Right atrium auricular region (tissue), 2 donors: ENCODE results near the gene CNIH2. TPM values are rescaled to one million over a fixed set of nuclear protein-coding genes. Genes with fewer than 3 reads are reported as not detected.

Experiments
- DNase-seq: peaks from one replicate; pipeline ENCODE4 v3.0.0-alpha.2; 2019; ENCODE audit warnings: low spot score
- H3K27ac ChIP-seq, 2 donors: fragments of 200-600 bp; sonication (generic); 1 replicate in 1 of 2; 2 replicates in 1 of 2; pipeline ENCODE4 v1.5.1; 2016 to 2019
- H3K27me3 ChIP-seq, 2 donors: fragments of 200-600 bp; sonication (generic); one replicate each; pipeline versions ENCODE4 v1.5.1 to v1.6.0; 2017 to 2019
- H3K36me3 ChIP-seq: fragments of 200-600 bp; sonication (generic); one replicate; pipeline ENCODE4 v1.5.1; 2016
- H3K4me1 ChIP-seq, 2 donors: fragments of 200-600 bp; sonication (generic); one replicate each; pipeline versions ENCODE4 v1.5.1 to v1.6.0; 2017 to 2019
- H3K4me3 ChIP-seq, 2 donors: fragments of 200-600 bp; sonication (generic); 1 replicate in 1 of 2; 2 replicates in 1 of 2; pipeline ENCODE4 v1.5.1; 2017 to 2019; ENCODE audit warnings: mild to moderate bottlenecking in 1 of 2, moderate library complexity in 1 of 2
- H3K9me3 ChIP-seq, 2 donors: fragments of 200-600 bp; sonication (generic); one replicate each; pipeline ENCODE4 v1.5.1; 2019
- CTCF ChIP-seq, 2 donors: fragments of 200-600 bp; sonication (generic); IDR thresholded peaks; one replicate each; pipeline ENCODE4 v1.5.1; 2019; ENCODE audit warnings: antibody characterized with exemption in 2 of 2
- total RNA-seq, 2 donors: library from RNA; depleted of rRNA; stranded (reverse); fragments of >200 nt; gene quantifications; one replicate each; pipeline ENCODE4 v1.1.0, GENCODE V29; 2016

CNIH2 gene
- total RNA-seq, 2 donors from 2014 or later: not detected

DNA sequence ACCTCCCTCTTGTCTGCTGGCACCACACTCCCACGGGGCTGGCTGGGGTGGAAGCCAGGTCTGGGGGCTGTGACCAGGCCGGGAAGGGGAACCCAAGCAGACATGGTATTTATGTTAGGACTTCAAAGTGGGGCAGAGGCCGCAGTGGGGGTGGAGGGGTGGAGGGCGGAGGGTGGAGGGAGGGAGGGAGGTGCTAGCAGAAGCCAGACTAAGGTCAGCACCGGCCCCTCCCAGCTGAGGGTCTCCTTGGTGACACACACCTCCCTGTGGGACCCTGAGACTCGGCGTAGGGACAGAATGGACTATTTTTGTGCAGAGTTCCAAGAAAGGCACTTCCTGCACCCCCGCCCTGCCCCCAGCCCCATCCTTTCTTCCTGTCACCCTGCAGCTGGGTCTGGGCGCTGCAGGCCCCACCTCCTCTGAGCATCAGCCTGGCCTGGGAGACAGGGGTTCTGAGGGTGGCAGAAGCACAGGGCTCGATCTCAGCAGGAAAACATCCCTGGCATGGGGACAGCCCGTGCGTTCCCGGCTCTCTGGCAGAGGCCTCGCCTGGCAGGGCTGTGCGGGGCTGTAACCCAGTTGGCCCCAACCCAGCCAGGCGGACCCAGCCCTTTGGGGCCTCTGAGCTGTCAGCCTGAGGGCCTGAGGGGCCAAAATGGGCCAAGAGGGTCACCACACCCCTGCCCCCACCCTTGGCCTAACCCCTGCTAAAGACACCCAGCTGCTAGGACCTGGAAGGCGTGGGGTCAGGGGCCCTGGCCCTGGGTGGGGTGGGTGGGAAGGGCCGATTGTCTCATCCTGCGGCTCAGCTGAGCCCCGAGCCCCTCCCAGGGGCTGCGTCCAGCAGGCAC lies 48.5 kb downstream of the CNIH2 start:
- peaks cover 4 to 39% of the 10 kb centered on the region in 2 donors for H3K4me1 ChIP-seq
- no peak for TF ChIP-seq CTCF (IDR thresholded peaks at IDR 0.05)
- H3K9me3 ChIP-seq: no peaks in the 10 kb centered on the region
- no peak for DNase-seq
- H3K27ac ChIP-seq: peak overlapping the region; percentile 79 to 87
- H3K4me3 ChIP-seq: no peak overlapping the region
- no peaks in the 10 kb centered on the region for H3K36me3 ChIP-seq
- H3K27me3 ChIP-seq: no peaks in the 10 kb centered on the region

DNA sequence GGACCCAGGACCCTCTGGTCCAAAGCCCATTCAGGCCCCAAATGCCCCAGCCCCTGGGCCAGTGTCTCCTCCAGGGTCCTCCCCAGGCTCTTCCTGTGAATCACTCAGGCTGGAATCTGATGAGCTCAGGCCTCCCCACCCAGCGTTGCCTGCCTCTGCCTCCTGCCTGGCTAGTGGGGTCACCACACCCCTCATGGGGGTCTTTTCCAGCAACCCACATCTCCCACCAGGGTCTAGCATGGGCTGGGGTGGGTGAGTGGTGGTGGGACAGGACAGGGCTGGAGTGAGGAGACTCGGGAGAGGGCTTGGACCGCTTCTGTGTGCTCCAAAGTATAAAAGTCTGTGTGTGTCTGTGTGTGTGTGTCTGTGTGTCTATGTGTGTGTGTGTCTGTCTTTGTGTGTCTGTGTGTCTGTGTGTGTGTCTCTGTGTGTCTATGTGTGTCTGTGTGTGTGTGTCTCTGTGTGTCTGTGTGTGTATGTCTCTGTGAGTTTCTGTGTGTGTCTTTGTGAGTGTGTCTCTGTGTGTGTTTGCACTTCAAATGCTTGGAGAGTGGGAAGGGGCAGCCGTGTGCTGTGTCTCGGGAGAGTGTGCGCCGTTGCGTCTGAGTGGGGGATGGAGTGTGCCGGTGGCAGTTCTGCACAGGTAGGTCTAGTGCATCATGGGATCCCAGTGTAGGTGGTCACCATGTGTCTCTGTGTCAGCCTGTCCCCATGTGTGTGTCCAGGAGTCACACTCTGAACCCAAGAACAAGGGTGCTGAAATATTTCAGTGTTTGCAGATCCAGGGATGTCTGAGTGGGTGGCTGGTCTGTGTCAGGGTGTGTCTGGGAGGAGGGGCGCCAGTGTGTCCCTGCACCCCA lies 49.4 kb downstream of the CNIH2 start:
- H3K27ac ChIP-seq: peak overlapping the region; percentile 79 to 87
- no peaks in the 10 kb centered on the region for H3K9me3 ChIP-seq
- H3K4me1 ChIP-seq: peaks cover 4 to 39% of the 10 kb centered on the region in 2 donors
- no peaks in the 10 kb centered on the region for H3K27me3 ChIP-seq
- DNase-seq: no peak
- no peaks in the 10 kb centered on the region for H3K36me3 ChIP-seq
- no peak for TF ChIP-seq CTCF (IDR thresholded peaks at IDR 0.05)
- no peak overlapping the region for H3K4me3 ChIP-seq

DNA sequence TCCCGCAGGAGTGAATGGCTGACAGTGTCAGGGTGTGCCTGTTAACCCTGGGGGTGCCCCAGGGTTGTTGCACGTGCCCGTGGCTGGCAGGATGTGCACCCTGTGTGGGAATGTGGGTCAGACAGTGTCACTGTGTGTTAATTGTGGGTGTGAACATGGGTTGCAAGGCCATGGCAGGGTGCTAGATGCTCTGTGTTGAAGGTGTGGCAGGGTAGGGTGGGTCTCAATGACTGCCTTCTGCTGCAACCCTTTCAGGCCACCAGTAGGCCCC lies 50.0 kb downstream of the CNIH2 start:
- no peaks in the 10 kb centered on the region for H3K9me3 ChIP-seq
- DNase-seq: no peak
- H3K27ac ChIP-seq: peak overlapping the region; percentile 15 to 87
- H3K4me3 ChIP-seq: no peak overlapping the region
- H3K4me1 ChIP-seq: peaks cover 4 to 39% of the 10 kb centered on the region in 2 donors
- H3K36me3 ChIP-seq: no peaks in the 10 kb centered on the region
- no peak for TF ChIP-seq CTCF (IDR thresholded peaks at IDR 0.05)
- H3K27me3 ChIP-seq: no peaks in the 10 kb centered on the region

GRCh38 chr11:66328302-66329144 lies 50.5 kb downstream of the CNIH2 start:
- peaks cover 4 to 39% of the 10 kb centered on the region in 2 donors for H3K4me1 ChIP-seq
- no peaks in the 10 kb centered on the region for H3K36me3 ChIP-seq
- no peaks in the 10 kb centered on the region for H3K27me3 ChIP-seq
- peak; percentile 88 to 95 for TF ChIP-seq CTCF (IDR thresholded peaks at IDR 0.05)
- peak overlapping the region in 1 of 2 donors; percentile 18 for H3K4me3 ChIP-seq
- peak; percentile 89 for DNase-seq
- H3K9me3 ChIP-seq: no peaks in the 10 kb centered on the region
- H3K27ac ChIP-seq: peak overlapping the region; percentile 15 to 87

GRCh38 chr11:66329165-66329673 lies 51.2 kb downstream of the CNIH2 start:
- DNase-seq: no peak
- no peak overlapping the region for H3K4me3 ChIP-seq
- H3K27ac ChIP-seq: no peak overlapping the region
- H3K4me1 ChIP-seq: peaks cover 4 to 39% of the 10 kb centered on the region in 2 donors
- no peaks in the 10 kb centered on the region for H3K9me3 ChIP-seq
- TF ChIP-seq CTCF (IDR thresholded peaks at IDR 0.05): no peak
- H3K27me3 ChIP-seq: no peaks in the 10 kb centered on the region
- H3K36me3 ChIP-seq: no peaks in the 10 kb centered on the region
